MM.1S (cell line): ENCODE measurements around the gene MIGA2.
"Not testable (repeated sequence)": the region's sequence is repeated elsewhere in the genome, so short reads cannot be mapped to it uniquely, and the experiment has no call there.

ENCODE experiments used
- DNase-seq: peaks from one replicate; pipeline ENCODE4 v3.0.0-alpha.2; 2015
- H2AFZ ChIP-seq: fragments of 300-600 bp; sonication (generic); 2 replicates; pipeline ENCODE4 v1.6.0; 2016; ENCODE audit warnings: antibody characterized with exemption, low read length
- H3F3A ChIP-seq: fragments of 300-600 bp; sonication (generic); 2 replicates; pipeline ENCODE4 v1.6.1; 2016; ENCODE audit warnings: mild to moderate bottlenecking, antibody characterized with exemption, low read length, moderate library complexity, mixed read lengths; ENCODE audit not compliant: insufficient read depth
- H3K27ac ChIP-seq: fragments of 300-600 bp; sonication (generic); 2 replicates; pipeline ENCODE4 v1.5.1; 2016; ENCODE audit warnings: mild to moderate bottlenecking, low read length
- H3K27me3 ChIP-seq: fragments of 300-600 bp; sonication (generic); replicated peaks from 2 replicates; pipeline ENCODE4 v1.6.0; 2016; ENCODE audit warnings: low read length; ENCODE audit not compliant: insufficient read depth
- H3K36me3 ChIP-seq: fragments of 300-600 bp; sonication (generic); replicated peaks from 2 replicates; pipeline ENCODE4 v1.6.1; 2016; ENCODE audit warnings: mild to moderate bottlenecking, low read length, mixed read lengths; ENCODE audit not compliant: insufficient read depth
- H3K4me1 ChIP-seq: fragments of 300-600 bp; sonication (generic); 2 replicates; pipeline ENCODE4 v1.6.1; 2016; ENCODE audit warnings: low read length, mixed read lengths
- H3K4me2 ChIP-seq: fragments of 300-600 bp; sonication (generic); 2 replicates; pipeline ENCODE4 v1.6.0; 2016; ENCODE audit warnings: low read depth, low read length
- H3K4me3 ChIP-seq: fragments of 300-600 bp; sonication (generic); 2 replicates; pipeline ENCODE4 v1.5.1; 2016; ENCODE audit warnings: low read length, mixed read lengths
- H3K79me2 ChIP-seq: fragments of 300-600 bp; sonication (generic); 2 replicates; pipeline ENCODE4 v1.6.1; 2016; ENCODE audit warnings: mixed run types, low read length, mixed read lengths
- H3K9ac ChIP-seq: fragments of 300-600 bp; sonication (generic); 2 replicates; pipeline ENCODE4 v1.6.1; 2016; ENCODE audit warnings: low read length, mixed read lengths
- H3K9me2 ChIP-seq: fragments of 300-600 bp; sonication (generic); replicated peaks from 2 replicates; pipeline ENCODE4 v1.6.1; 2016; ENCODE audit warnings: mild to moderate bottlenecking, low read length, mixed read lengths; ENCODE audit not compliant: insufficient read depth
- H3K9me3 ChIP-seq: fragments of 300-600 bp; sonication (generic); replicated peaks from 2 replicates; pipeline ENCODE4 v1.6.1; 2016; ENCODE audit warnings: mild to moderate bottlenecking, low read length, mixed read lengths; ENCODE audit not compliant: insufficient read depth
- H4K20me1 ChIP-seq: fragments of 300-600 bp; sonication (generic); 2 replicates; pipeline ENCODE4 v1.6.1; 2016; ENCODE audit warnings: mild to moderate bottlenecking, low read length, moderate library complexity, mixed read lengths; ENCODE audit not compliant: insufficient read depth
- EZH2 ChIP-seq: fragments of 300-600 bp; sonication (generic); optimal IDR thresholded peaks from 2 replicates; pipeline ENCODE3; 2017; ENCODE audit warnings: low read depth, mild to moderate bottlenecking, antibody characterized with exemption, low read length, mixed read lengths
- EZH2phosphoT487 ChIP-seq: fragments of 300-600 bp; sonication (generic); IDR thresholded peaks from 2 replicates; pipeline ENCODE4 v1.6.1; 2018; ENCODE audit warnings: antibody characterized with exemption, low read length
- TF ChIP-seq, protein P1 (sequence below): fragments of 300-600 bp; sonication (generic); IDR thresholded peaks from 2 replicates; pipeline ENCODE4 v1.5.1; 2016; ENCODE audit warnings: antibody characterized with exemption, low read length, mixed read lengths

The MIGA2 gene

DNA sequence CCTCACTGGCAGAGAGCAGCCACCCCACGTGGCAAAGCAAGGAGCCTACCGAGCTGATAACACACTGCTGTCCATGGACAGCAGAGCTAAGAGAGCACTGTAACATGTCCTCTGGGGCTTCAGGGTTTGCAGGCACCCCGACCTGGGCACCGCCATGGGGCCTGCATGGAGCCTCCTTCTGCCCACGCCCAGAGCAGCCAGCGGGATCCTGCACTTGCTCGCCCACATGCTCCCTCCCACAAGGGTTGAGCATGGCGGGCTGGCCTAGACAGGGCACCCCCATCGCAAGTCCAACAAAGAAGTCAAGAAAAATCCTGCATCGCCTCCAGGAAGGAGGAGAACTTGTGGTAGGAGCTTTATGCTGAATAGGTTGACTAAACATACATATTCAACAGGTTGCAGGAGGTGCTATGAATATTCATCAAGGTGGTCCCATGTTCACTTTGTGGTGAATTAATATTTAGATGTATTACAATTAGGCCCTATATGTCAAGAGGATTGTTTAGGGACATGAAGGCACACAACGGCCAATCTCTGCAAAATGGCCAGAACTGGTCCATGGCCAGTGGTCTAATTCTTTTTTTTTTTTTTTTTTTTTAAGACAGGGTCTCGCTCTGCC is 3.8 kb upstream of the MIGA2 start:
- Histone ChIP-seq H2AFZ (no peak overlapping the region), H3K9me3 (no peaks in the 10 kb centered on the region), H3K4me1 (peaks cover 4% of the 10 kb centered on the region), H3K4me3 (no peak overlapping the region), H4K20me1 (no peaks in the 10 kb centered on the region), H3K27ac (no peak overlapping the region), H3F3A (peaks cover 5% of the 10 kb centered on the region; the same call in 1 of the 2 replicates), H3K4me2 (no peak overlapping the region), H3K9ac (no peak overlapping the region), H3K36me3 (no peaks in the 10 kb centered on the region), H3K27me3 (no peaks in the 10 kb centered on the region), H3K9me2 (no peaks in the 10 kb centered on the region), H3K79me2 (peaks cover 15% of the 10 kb centered on the region)
- no peak for DNase-seq
- TF ChIP-seq, protein P1, sequence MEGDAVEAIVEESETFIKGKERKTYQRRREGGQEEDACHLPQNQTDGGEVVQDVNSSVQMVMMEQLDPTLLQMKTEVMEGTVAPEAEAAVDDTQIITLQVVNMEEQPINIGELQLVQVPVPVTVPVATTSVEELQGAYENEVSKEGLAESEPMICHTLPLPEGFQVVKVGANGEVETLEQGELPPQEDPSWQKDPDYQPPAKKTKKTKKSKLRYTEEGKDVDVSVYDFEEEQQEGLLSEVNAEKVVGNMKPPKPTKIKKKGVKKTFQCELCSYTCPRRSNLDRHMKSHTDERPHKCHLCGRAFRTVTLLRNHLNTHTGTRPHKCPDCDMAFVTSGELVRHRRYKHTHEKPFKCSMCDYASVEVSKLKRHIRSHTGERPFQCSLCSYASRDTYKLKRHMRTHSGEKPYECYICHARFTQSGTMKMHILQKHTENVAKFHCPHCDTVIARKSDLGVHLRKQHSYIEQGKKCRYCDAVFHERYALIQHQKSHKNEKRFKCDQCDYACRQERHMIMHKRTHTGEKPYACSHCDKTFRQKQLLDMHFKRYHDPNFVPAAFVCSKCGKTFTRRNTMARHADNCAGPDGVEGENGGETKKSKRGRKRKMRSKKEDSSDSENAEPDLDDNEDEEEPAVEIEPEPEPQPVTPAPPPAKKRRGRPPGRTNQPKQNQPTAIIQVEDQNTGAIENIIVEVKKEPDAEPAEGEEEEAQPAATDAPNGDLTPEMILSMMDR: no peak
- TF ChIP-seq EZH2phosphoT487: no peak
- no peak for TF ChIP-seq EZH2

DNA sequence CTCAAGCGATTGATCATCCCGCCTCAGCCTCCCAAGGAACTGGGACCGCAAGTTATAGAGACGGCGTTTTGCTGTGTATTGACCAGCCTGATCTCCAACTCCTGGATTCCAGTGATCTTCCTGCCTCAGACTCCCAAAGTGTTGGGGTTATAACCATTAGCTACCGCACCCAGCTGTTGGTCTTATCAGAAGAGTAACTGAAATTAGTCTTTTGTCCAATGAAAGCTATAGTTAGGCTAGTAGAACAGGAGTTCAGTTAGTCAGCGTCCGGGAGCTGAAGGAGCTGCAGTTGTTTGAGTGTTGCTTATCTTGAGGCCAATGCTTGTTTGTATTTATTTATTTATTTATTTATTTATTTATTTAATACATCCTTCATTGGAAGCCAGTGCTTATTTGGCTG is 3.2 kb upstream of the MIGA2 start:
- peaks cover 18% of the 10 kb centered on the region for H3K79me2 ChIP-seq
- no peak overlapping the region for H2AFZ ChIP-seq
- H3K4me3 ChIP-seq: no peak overlapping the region
- peaks cover 5% of the 10 kb centered on the region; the same call in 1 of the 2 replicates for H3F3A ChIP-seq
- H3K27ac ChIP-seq: no peak overlapping the region
- TF ChIP-seq EZH2phosphoT487: no peak
- TF ChIP-seq, protein P1: no peak
- TF ChIP-seq EZH2: no peak
- peaks cover 10% of the 10 kb centered on the region for H3K4me1 ChIP-seq
- no peak overlapping the region for H3K4me2 ChIP-seq
- H3K9ac ChIP-seq: no peak overlapping the region
- no peaks in the 10 kb centered on the region for H3K9me3 ChIP-seq
- no peaks in the 10 kb centered on the region for H3K9me2 ChIP-seq
- H3K36me3 ChIP-seq: no peaks in the 10 kb centered on the region
- no peaks in the 10 kb centered on the region for H3K27me3 ChIP-seq
- no peaks in the 10 kb centered on the region for H4K20me1 ChIP-seq
- DNase-seq: no peak

DNA sequence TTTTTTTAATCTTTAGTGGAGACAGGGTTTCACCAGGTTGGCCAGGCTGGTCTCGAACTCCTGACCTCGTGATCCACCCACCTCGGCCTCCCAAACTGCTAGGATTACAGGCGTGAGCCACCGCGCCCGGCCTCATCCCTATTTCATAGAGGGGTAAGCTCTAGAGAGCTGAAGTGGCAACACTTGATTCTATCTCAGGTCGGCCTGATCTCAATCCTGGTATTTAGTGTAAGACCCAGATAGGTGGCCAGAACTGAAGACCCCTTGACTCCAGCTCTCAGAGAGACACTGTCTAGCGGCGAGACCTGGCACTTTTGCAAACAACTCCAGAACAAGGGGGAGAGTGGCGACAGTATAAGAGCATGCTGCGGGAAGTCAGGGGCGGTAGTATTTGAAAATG is 588 bp upstream of the MIGA2 start:
- peak overlapping the region; percentile 99 for H2AFZ ChIP-seq
- H3K27ac ChIP-seq: peak overlapping the region; percentile 37; the same call in 1 of the 2 replicates
- not testable (repeated sequence) for H3K9me3 ChIP-seq, H3K9me2 ChIP-seq, H3K36me3 ChIP-seq, DNase-seq, H4K20me1 ChIP-seq, H3K27me3 ChIP-seq, H3F3A ChIP-seq
- H3K9ac ChIP-seq: peak overlapping the region; percentile 58; the same call in 1 of the 2 replicates
- H3K79me2 ChIP-seq: peaks cover 34% of the 10 kb centered on the region
- H3K4me3 ChIP-seq: peak overlapping the region; percentile 98
- peak overlapping the region; percentile 90 for H3K4me2 ChIP-seq
- H3K4me1 ChIP-seq: peaks cover 14% of the 10 kb centered on the region
